HepG2 (cell line): ENCODE measurements around the gene SPECC1L. TPM values are rescaled to one million over a fixed set of nuclear protein-coding genes. Genes with fewer than 3 reads are reported as not detected.

ENCODE experiments used
- ATAC-seq: fragments of 200-7000 bp; cut with Tn5 transposase; 3 replicates; pipeline ENCODE4 v1.9.1; 2020; ENCODE audit warnings: mild to moderate bottlenecking, moderate library complexity
- BruUV-seq: library from RNA; stranded (reverse); fragments of 400-500 nt; replicated peaks from 2 replicates; lab custom pipeline; 2021; lab: Mats Ljungman, UMichigan
- CTCF ChIA-PET: fragments of 300-600 bp; formaldehyde crosslinking; extraction: SDS; loops from one replicate; lab custom pipeline; 2021; ENCODE audit warnings: low total read pairs, inconsistent platforms, low intra/inter-chr PET ratio; lab: Yijun Ruan, JAX
- POLR2A ChIA-PET: fragments of 350-600 bp; sonication (Branson Sonifier 250); formaldehyde crosslinking; loops from one replicate; lab custom pipeline; 2020; ENCODE audit warnings: antibody characterized with exemption, inconsistent platforms; lab: Yijun Ruan, JAX
- DNase-seq: peaks from one replicate; pipeline ENCODE4 v3.0.0-alpha.2; 2015; ENCODE audit warnings: low spot score
- FAIRE-seq: peaks from 3 replicates; lab custom pipeline; 2011; peaks lifted over from hg19 to GRCh38; lab: Jason Lieb, UNC
- H2AFZ ChIP-seq: one replicate; pipeline ENCODE4 v1.6.1; 2011; ENCODE audit warnings: low read length, inconsistent platforms
- H3K27ac ChIP-seq: fragments of 300-600 bp; 3 replicates; pipeline ENCODE4 v1.8.0; 2011; ENCODE audit warnings: mixed run types, mild to moderate bottlenecking, mixed read lengths, low read length, inconsistent platforms; ENCODE audit not compliant: insufficient read depth; ENCODE audit errors: extremely low read length
- H3K27me3 ChIP-seq, 2 experiments: fragments of 200-600 bp in 1 of 2; 2 replicates in 1 of 2; 3 replicates in 1 of 2; pipeline versions ENCODE4 v1.6.0 to v1.8.0; 2011; ENCODE audit warnings: low read length in 2 of 2, mild to moderate bottlenecking in 2 of 2, moderate library complexity in 2 of 2, inconsistent platforms in 1 of 2; ENCODE audit not compliant: insufficient read depth in 2 of 2, control insufficient read depth in 1 of 2
- H3K36me3 ChIP-seq, 2 experiments: fragments of 200-600 bp in 1 of 2; replicated peaks in 1 of 2; 2 replicates in 1 of 2; 3 replicates in 1 of 2; pipeline versions ENCODE4 v1.5.1 to v1.8.0; 2011; ENCODE audit warnings: low read length in 2 of 2, inconsistent platforms in 1 of 2; ENCODE audit not compliant: insufficient read depth in 2 of 2, control insufficient read depth in 1 of 2
- H3K4me1 ChIP-seq: 2 replicates; pipeline ENCODE4 v1.5.1; 2012; ENCODE audit warnings: low read length, inconsistent platforms; ENCODE audit not compliant: insufficient read depth
- H3K4me2 ChIP-seq: 2 replicates; pipeline ENCODE4 v1.6.0; 2011; ENCODE audit warnings: low read depth, low read length, inconsistent platforms
- H3K4me3 ChIP-seq, 3 experiments: fragments of 200-600 bp in 1 of 3; sonication (generic), shearing (Covaris generic) in 1 of 3; replicated peaks in 1 of 3; 2 replicates each; pipeline ENCODE4 v1.5.1; 2011 to 2016; ENCODE audit warnings: low read length in 3 of 3, inconsistent platforms in 2 of 3, low read depth in 2 of 3, mild to moderate bottlenecking in 2 of 3, control low read depth in 1 of 3, mixed read lengths in 1 of 3; ENCODE audit not compliant: insufficient read depth in 1 of 3
- H3K79me2 ChIP-seq: one replicate; pipeline ENCODE4 v1.6.1; 2011; ENCODE audit warnings: low read length, inconsistent platforms; ENCODE audit not compliant: insufficient read depth
- H3K9ac ChIP-seq: 2 replicates; pipeline ENCODE4 v1.6.0; 2011; ENCODE audit warnings: mild to moderate bottlenecking, low read depth, low read length, inconsistent platforms; ENCODE audit not compliant: insufficient read depth
- H3K9me3 ChIP-seq: 2 replicates; pipeline ENCODE4 v1.5.1; 2012; ENCODE audit warnings: mild to moderate bottlenecking, low read length
- H4K20me1 ChIP-seq: 2 replicates; pipeline ENCODE4 v1.6.0; 2011; ENCODE audit warnings: inconsistent platforms, mild to moderate bottlenecking, low read length, moderate library complexity; ENCODE audit not compliant: insufficient read depth
- ATF7-NPFF ChIP-seq: sonication (generic); formaldehyde crosslinking; IDR thresholded peaks from 2 replicates; pipeline ENCODE4 v1.8.1; 2023; ENCODE audit warnings: mild to moderate bottlenecking, low read depth, missing genetic modification reagents, moderate library complexity
- BHLHE40 ChIP-seq: IDR thresholded peaks from 2 replicates; pipeline ENCODE4 v1.6.1; 2011; ENCODE audit warnings: low read length, improper control_type of control experiment
- CENPBD1 ChIP-seq: sonication (generic); formaldehyde crosslinking; IDR thresholded peaks from 2 replicates; pipeline ENCODE4 v1.8.0; 2022; ENCODE audit warnings: missing genetic modification reagents, low read depth, mild to moderate bottlenecking, borderline replicate concordance
- CSRNP2 ChIP-seq: sonication (generic); formaldehyde crosslinking; conservative IDR thresholded peaks from 2 replicates; pipeline ENCODE4 v1.8.0; 2022; ENCODE audit warnings: low read depth, missing genetic modification reagents
- HOXD1 ChIP-seq: sonication (generic); formaldehyde crosslinking; IDR thresholded peaks from 2 replicates; pipeline ENCODE4 v1.5.0; 2020; ENCODE audit warnings: missing genetic modification reagents
- IRF1 ChIP-seq: sonication (generic); formaldehyde crosslinking; IDR thresholded peaks from 2 replicates; pipeline ENCODE4 v1.4.0; 2020; ENCODE audit warnings: low read depth, mild to moderate bottlenecking, missing genetic modification reagents
- KDM5B ChIP-seq: sonication (generic); formaldehyde crosslinking; IDR thresholded peaks from 2 replicates; pipeline ENCODE4 v1.4.0; 2020; ENCODE audit warnings: missing genetic modification reagents, mild to moderate bottlenecking, borderline replicate concordance
- KLF11 ChIP-seq: IDR thresholded peaks from 2 replicates; pipeline ENCODE4 v1.6.1; 2016; ENCODE audit warnings: missing compliant biosample characterization
- MBD4 ChIP-seq: IDR thresholded peaks from 2 replicates; pipeline ENCODE4 v1.6.1; 2012; ENCODE audit warnings: low read length, inconsistent platforms, borderline replicate concordance
- MTERF4 ChIP-seq: sonication (generic); formaldehyde crosslinking; IDR thresholded peaks from 2 replicates; pipeline ENCODE4 v1.8.0; 2023; ENCODE audit warnings: mild to moderate bottlenecking, missing genetic modification reagents
- NONO ChIP-seq, 2 experiments: fragments of 450-650 bp in 1 of 2; sonication (generic) in 1 of 2; formaldehyde crosslinking in 1 of 2; IDR thresholded peaks in 1 of 2; conservative IDR thresholded peaks in 1 of 2; 2 replicates each; pipeline versions ENCODE4 v1.6.1 to v1.8.0; 2017 to 2022; ENCODE audit warnings: mild to moderate bottlenecking in 1 of 2, missing genetic modification reagents in 1 of 2, moderate library complexity in 1 of 2
- NR1H2 ChIP-seq: sonication (generic); formaldehyde crosslinking; IDR thresholded peaks from 2 replicates; pipeline ENCODE4 v1.8.1; 2022; ENCODE audit warnings: low read depth, missing genetic modification reagents, borderline replicate concordance
- PCBP2 ChIP-seq: fragments of 200-400 bp; formaldehyde crosslinking; optimal IDR thresholded peaks from 2 replicates; pipeline ENCODE3; 2018; ENCODE audit warnings: low read length, low read depth; ENCODE audit not compliant: poor library complexity, severe bottlenecking
- POGZ ChIP-seq: sonication (generic); formaldehyde crosslinking; IDR thresholded peaks from 2 replicates; pipeline ENCODE4 v1.4.0; 2020; ENCODE audit warnings: mild to moderate bottlenecking, missing genetic modification reagents
- SP4 ChIP-seq: sonication (generic); formaldehyde crosslinking; IDR thresholded peaks from 2 replicates; pipeline ENCODE4 v1.8.1; 2023; ENCODE audit warnings: mild to moderate bottlenecking, missing genetic modification reagents
- TARDBP ChIP-seq: sonication (generic); formaldehyde crosslinking; IDR thresholded peaks from 2 replicates; pipeline ENCODE4 v1.8.0; 2022; ENCODE audit warnings: mild to moderate bottlenecking, missing genetic modification reagents
- ZBTB25 ChIP-seq: IDR thresholded peaks from 2 replicates; pipeline ENCODE4 v1.6.1; 2018; ENCODE audit warnings: missing genetic modification reagents
- ZNF580 ChIP-seq: IDR thresholded peaks from 2 replicates; pipeline ENCODE4 v1.6.1; 2016; ENCODE audit warnings: low read depth, borderline replicate concordance
- ZNF619 ChIP-seq: sonication (generic); formaldehyde crosslinking; IDR thresholded peaks from 2 replicates; pipeline ENCODE4 v1.4.0; 2020; ENCODE audit warnings: mild to moderate bottlenecking, missing genetic modification reagents
- ZNF788 ChIP-seq: sonication (generic); formaldehyde crosslinking; IDR thresholded peaks from 2 replicates; pipeline ENCODE4 v1.5.0; 2020; ENCODE audit warnings: mild to moderate bottlenecking, missing genetic modification reagents, borderline replicate concordance
- WGBS: methylation state at CpG from one replicate; pipeline ENCODE4 v1.1.6; 2017; ENCODE audit warnings: low lambda C conversion rate; 5-methylcytosine and 5-hydroxymethylcytosine counted together
- in situ Hi-C: cut with HindIII; loops from 2 replicates; pipeline ENCODE4 v1.10.0; 2017; ENCODE audit warnings: low pct_unique_long_range_greater_than_20kb; ENCODE audit not compliant: extremely low pct_ligation_motif_present
- intact Hi-C: fragments of 100-400 bp; cut with micrococcal nuclease; formaldehyde crosslinking; loops from one replicate; pipeline ENCODE4 v1.10.0; 2022; ENCODE audit not compliant: unreplicated experiment
- polyA plus RNA-seq, 8 experiments: library from polyadenylated mRNA; depleted of rRNA in 3 of 8; stranded (reverse) in 7 of 8; unstranded in 1 of 8; fragments of >200 nt; fragmentation: Illumina TruSeq in 4 of 8; extraction: Trizol in 4 of 8; gene quantifications; 2 replicates each; pipeline versions ENCODE4 v1.2.1 to v1.2.3, GENCODE V29; 2011 to 2016; ENCODE audit warnings: low read depth in 4 of 8, missing spikeins in 1 of 8, mixed read lengths in 1 of 8; ENCODE audit not compliant: insufficient read depth in 1 of 8
- total RNA-seq, 5 experiments: library from RNA; depleted of rRNA; stranded (reverse); fragments of >200 nt; fragmentation: Illumina TruSeq; extraction: Trizol; gene quantifications; 2 replicates each; pipeline ENCODE4 v1.2.3, GENCODE V29; 2016; ENCODE audit warnings: low read depth in 1 of 5

The SPECC1L gene
- total and polyA plus RNA-seq, 2 of the 13 experiments (the other 11 are each of a cell fraction or from before 2014, with no cell fraction given): 14.1 to 30.3 TPM

GRCh38 chr22:24333301-24333700 is 62.7 kb downstream of the SPECC1L start (continued):
- TF ChIP-seq PCBP2: no peak
- TF ChIP-seq HOXD1 (CRISPR knock-in tag): no peak
- TF ChIP-seq NR1H2 (CRISPR knock-in tag): no peak
- no peak for TF ChIP-seq MBD4
- no peak for TF ChIP-seq KDM5B (CRISPR knock-in tag)
- TF ChIP-seq KLF11: no peak
- TF ChIP-seq IRF1 (CRISPR knock-in tag): no peak
- TF ChIP-seq, all 625 proteins: peak for 0

- DNase-seq: no peak
- Histone ChIP-seq H3K4me2 (no peak overlapping the region), H3K27me3 (no peaks in the 10 kb centered on the region), H3K36me3 (peaks cover 20 to 73% of the 10 kb centered on the region in 2 experiments), H3K4me3 (no peak overlapping the region), H4K20me1 (no peaks in the 10 kb centered on the region), H3K27ac (no peak overlapping the region), H3K9me3 (no peaks in the 10 kb centered on the region), H3K9ac (no peak overlapping the region), H2AFZ (no peak overlapping the region), H3K4me1 (no peaks in the 10 kb centered on the region), H3K79me2 (no peaks in the 10 kb centered on the region)
- no peak for ATAC-seq
- POLR2A ChIA-PET: no interaction called here
- WGBS: 94% methylated on average over 1 of the region's 1 CpG
- FAIRE-seq: no peak
- intact Hi-C loops (no loop called here), in situ Hi-C loops (no loop called here)
- no TSS peak for BruUV-seq
- CTCF ChIA-PET: no interaction called here
- no peak for TF ChIP-seq ZNF619 (CRISPR knock-in tag)
- no peak for TF ChIP-seq ZBTB25 (CRISPR knock-in tag)
- TF ChIP-seq NONO (IDR thresholded peaks at IDR 0.05): no peak
- no peak for TF ChIP-seq NONO (CRISPR knock-in tag; conservative IDR thresholded peaks at IDR 0.05)
- no peak for TF ChIP-seq CSRNP2 (CRISPR knock-in tag)
- no peak for TF ChIP-seq ZNF580
- no peak for TF ChIP-seq MTERF4 (CRISPR knock-in tag)
- no peak for TF ChIP-seq CENPBD1
- no peak for TF ChIP-seq POGZ (CRISPR knock-in tag)
- no peak for TF ChIP-seq ATF7-NPFF
- TF ChIP-seq SP4 (CRISPR knock-in tag): no peak
- no peak for TF ChIP-seq TARDBP (CRISPR knock-in tag)
- no peak for TF ChIP-seq BHLHE40
- TF ChIP-seq ZNF788 (CRISPR knock-in tag): no peak
Measured at GRCh38 chr22:24335496-24335895, 64.9 kb downstream of the SPECC1L start.
